ENCODE measurements around the gene LAMB1. TPM values are rescaled to one million over a fixed set of nuclear protein-coding genes. Genes with fewer than 3 reads are reported as not detected.
"Not testable (repeated sequence)": the region's sequence is repeated elsewhere in the genome, so short reads cannot be mapped to it uniquely, and the experiment has no call there.

The LAMB1 gene
- total RNA-seq, 2 donors from 2014 or later = 0.10 TPM; not detected in 1

DNA sequence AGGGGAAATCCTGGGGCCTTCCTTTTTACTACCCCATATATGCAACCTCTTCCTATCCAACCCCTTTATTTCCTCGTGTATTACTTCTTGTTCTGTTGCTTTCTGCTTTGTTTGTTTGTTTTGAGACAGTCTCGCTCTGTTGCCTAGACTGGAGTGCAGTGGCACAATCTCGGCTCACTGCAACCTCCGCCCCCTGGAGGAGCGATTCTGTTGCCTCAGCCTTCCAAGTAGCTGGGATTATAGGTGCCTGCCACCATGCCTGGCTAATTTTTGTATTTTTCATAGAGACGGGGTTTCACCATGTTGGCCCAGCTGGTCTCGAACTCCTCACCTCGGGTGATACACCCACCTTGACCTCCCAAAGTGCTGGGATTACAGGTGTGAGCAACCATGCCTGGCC is 30.3 kb upstream of the LAMB1 start:
- H3K9me3 Mint-ChIP-seq; DNase-seq; ATAC-seq (replicated peaks in 1 of 2); H3K4me3 Mint-ChIP-seq; H3K36me3 Mint-ChIP-seq (ENCODE audit: insufficient read depth in 2 of 2); H3K4me1 Mint-ChIP-seq (ENCODE audit: low read depth); H3K27ac Mint-ChIP-seq: not testable (repeated sequence)
- H3K27me3 Mint-ChIP-seq (ENCODE audit: low read depth) = peaks cover 10% of the 10 kb centered on the region

DNA sequence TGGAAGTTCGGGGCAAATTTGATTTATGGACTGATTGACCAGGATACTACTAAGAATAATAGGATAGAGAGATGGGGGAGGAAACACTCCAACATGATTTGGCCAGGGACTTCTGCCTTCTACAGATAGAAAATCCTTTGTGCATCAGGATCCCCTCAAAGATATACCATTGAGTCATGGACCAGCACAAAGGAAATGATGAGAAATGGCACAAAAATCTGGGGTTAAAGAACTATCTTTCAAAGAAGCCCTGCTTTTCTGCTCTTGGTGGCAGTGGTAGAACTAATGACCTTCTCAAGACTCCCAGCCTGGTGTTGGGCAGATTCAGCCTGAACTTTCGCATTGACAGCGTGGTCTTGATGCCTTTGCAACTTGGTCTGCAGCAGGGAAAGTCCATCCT is 27.6 kb upstream of the LAMB1 start:
- DNase-seq (no peak), ATAC-seq (replicated peaks in 1 of 2) (no peak)
- H3K4me3 Mint-ChIP-seq = no peak overlapping the region
- no peaks in the 10 kb centered on the region for H3K36me3 Mint-ChIP-seq (ENCODE audit: insufficient read depth in 2 of 2)
- no peaks in the 10 kb centered on the region for H3K4me1 Mint-ChIP-seq (ENCODE audit: low read depth)
- H3K27ac Mint-ChIP-seq = no peak overlapping the region
- H3K27me3 Mint-ChIP-seq (ENCODE audit: low read depth) = peaks cover 10% of the 10 kb centered on the region
- no peaks in the 10 kb centered on the region for H3K9me3 Mint-ChIP-seq

DNA sequence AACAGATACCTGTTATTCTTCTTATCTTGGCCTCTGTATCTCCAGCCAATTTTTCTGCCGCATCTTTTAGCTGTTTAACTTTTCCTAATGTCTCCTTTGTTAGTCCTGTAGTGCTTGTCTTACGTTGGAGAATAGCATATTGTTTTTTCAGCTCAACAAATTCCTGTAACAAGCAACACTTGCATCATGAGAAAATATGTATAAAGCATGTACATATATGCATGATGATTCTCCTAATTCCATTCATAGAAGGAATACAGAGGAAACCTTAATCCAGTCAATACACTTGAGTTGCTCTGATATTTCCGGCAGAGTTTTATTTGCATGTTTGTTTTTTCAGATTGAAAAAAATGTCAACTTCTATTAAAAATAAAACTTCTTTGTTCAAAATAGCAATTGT is 26.1 kb upstream of the LAMB1 start:
- ATAC-seq (replicated peaks in 1 of 2) = no peak
- no peaks in the 10 kb centered on the region for H3K4me1 Mint-ChIP-seq (ENCODE audit: low read depth)
- no peak overlapping the region for H3K4me3 Mint-ChIP-seq
- peaks cover 19% of the 10 kb centered on the region for H3K27me3 Mint-ChIP-seq (ENCODE audit: low read depth)
- no peaks in the 10 kb centered on the region for H3K36me3 Mint-ChIP-seq (ENCODE audit: insufficient read depth in 2 of 2)
- DNase-seq = no peak
- no peak overlapping the region for H3K27ac Mint-ChIP-seq
- no peaks in the 10 kb centered on the region for H3K9me3 Mint-ChIP-seq

DNA sequence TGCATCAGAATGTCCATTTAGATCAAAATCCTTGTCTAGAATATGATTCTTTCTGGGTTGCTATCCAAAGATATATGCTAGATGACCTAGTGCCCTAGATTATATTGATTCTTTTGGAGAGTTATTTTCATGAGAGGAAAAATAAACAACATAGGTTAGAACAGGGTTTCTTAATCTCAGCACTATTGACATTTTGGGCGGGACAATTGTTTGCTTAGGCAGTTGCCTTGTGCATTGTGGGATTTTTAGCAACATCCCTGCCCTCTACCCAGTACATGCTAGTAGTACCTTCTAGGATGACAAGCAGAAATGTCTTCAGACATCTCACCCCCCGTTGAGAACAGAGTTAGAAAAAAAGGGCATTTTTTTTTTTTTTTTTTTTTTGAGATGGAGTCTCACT is 25.1 kb upstream of the LAMB1 start:
- Mint-ChIP-seq H3K9me3 (no peaks in the 10 kb centered on the region), H3K36me3 (ENCODE audit: insufficient read depth in 2 of 2) (no peaks in the 10 kb centered on the region), H3K27ac (no peak overlapping the region), H3K27me3 (ENCODE audit: low read depth) (peaks cover 24% of the 10 kb centered on the region), H3K4me3 (no peak overlapping the region), H3K4me1 (ENCODE audit: low read depth) (no peaks in the 10 kb centered on the region)
- no peak for ATAC-seq (replicated peaks in 1 of 2)
- DNase-seq = no peak

DNA sequence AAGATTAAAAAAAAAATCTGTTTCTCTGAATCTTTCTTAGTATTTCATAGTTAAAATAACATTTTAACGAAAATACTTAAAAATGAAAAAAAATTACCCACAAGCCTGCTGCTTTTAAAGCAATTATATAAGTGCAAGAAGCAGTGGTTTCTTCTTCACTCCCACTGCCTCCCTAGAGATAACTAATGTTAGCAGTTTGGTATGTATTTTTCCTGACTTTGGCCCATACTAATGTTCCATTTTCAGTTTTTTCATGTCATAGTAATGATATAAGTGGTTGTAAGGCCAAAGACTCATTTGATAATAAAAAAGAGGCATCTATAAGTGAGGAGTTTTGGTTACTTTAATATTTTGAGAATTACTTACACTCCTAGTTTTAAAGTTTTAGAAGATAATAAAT is 24.3 kb upstream of the LAMB1 start:
- no peak overlapping the region for H3K4me3 Mint-ChIP-seq
- H3K27me3 Mint-ChIP-seq (ENCODE audit: low read depth) = peaks cover 29% of the 10 kb centered on the region
- no peaks in the 10 kb centered on the region for H3K36me3 Mint-ChIP-seq (ENCODE audit: insufficient read depth in 2 of 2)
- no peak overlapping the region for H3K27ac Mint-ChIP-seq
- H3K9me3 Mint-ChIP-seq = no peaks in the 10 kb centered on the region
- no peak for ATAC-seq (replicated peaks in 1 of 2)
- no peaks in the 10 kb centered on the region for H3K4me1 Mint-ChIP-seq (ENCODE audit: low read depth)
- DNase-seq = no peak

DNA sequence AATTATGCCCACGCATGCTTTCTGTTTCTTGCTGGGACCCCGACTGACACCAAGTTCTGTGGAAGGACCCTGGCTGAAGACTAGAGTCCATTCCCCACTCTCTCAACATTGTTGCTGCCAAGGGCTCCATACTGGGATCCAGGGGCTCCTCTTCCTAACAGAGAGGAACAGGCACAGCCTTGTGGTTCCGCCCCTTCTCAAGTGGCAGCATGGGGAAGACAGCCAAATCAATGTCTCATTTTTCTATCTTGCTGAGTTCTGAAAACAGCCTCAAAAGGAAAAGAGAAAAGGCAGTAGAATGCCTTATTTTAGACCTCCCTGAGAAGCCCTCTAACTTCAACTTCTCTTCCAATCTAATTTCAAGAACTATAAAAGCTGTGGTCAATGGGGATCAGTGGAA is 23.7 kb upstream of the LAMB1 start:
- no peaks in the 10 kb centered on the region for H3K36me3 Mint-ChIP-seq (ENCODE audit: insufficient read depth in 2 of 2)
- DNase-seq (no peak), ATAC-seq (replicated peaks in 1 of 2) (no peak)
- no peaks in the 10 kb centered on the region for H3K4me1 Mint-ChIP-seq (ENCODE audit: low read depth)
- peaks cover 29% of the 10 kb centered on the region for H3K27me3 Mint-ChIP-seq (ENCODE audit: low read depth)
- H3K4me3 Mint-ChIP-seq = no peak overlapping the region
- H3K9me3 Mint-ChIP-seq = no peaks in the 10 kb centered on the region
- H3K27ac Mint-ChIP-seq = no peak overlapping the region

DNA sequence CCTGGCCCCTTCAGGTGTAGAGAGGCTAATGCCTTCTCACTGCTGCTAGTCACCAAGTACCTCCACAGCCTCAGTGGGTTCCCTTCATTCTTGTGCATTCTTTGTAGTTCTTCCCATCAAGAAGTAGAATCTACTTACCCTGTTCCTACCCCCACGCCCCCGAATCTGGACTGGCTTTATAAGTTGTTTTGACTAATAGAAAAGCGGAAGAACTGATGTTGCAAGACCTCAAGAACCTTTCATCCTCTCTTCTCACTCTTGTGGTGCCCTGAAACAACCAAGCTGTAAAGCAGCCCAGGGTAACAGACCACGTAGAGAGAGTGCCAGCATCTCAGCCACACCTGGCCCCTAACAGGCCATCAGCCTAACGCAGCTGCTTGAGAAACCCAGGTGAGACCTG is 23.2 kb upstream of the LAMB1 start:
- Mint-ChIP-seq H3K36me3 (ENCODE audit: insufficient read depth in 2 of 2) (no peaks in the 10 kb centered on the region), H3K27ac (no peak overlapping the region), H3K4me1 (ENCODE audit: low read depth) (no peaks in the 10 kb centered on the region), H3K27me3 (ENCODE audit: low read depth) (peaks cover 29% of the 10 kb centered on the region), H3K4me3 (no peak overlapping the region), H3K9me3 (no peaks in the 10 kb centered on the region)
- ATAC-seq (replicated peaks in 1 of 2) = no peak
- DNase-seq = no peak

DNA sequence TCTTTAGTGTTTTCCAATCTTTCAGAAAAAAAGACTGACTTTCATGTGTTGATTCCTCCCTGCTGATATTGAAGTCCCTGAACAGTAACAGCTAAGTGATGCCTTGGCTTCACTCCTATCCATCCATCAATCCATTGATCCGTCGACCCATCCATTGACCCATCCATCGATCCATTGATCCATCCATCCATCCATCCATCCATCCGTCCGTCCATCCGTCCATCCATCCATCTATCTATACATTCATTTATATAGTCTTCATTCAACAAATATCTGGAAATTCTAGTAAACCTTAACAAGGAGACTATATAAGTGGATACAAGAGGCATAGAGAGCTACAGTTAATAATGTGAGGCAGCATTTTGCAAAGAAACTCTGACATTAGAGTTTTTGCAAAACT is 21.6 kb upstream of the LAMB1 start:
- peaks cover 32% of the 10 kb centered on the region for H3K27me3 Mint-ChIP-seq (ENCODE audit: low read depth)
- H3K4me1 Mint-ChIP-seq (ENCODE audit: low read depth) = no peaks in the 10 kb centered on the region
- H3K9me3 Mint-ChIP-seq = no peaks in the 10 kb centered on the region
- DNase-seq (no peak), ATAC-seq (replicated peaks in 1 of 2) (no peak)
- no peaks in the 10 kb centered on the region for H3K36me3 Mint-ChIP-seq (ENCODE audit: insufficient read depth in 2 of 2)
- H3K27ac Mint-ChIP-seq = no peak overlapping the region
- H3K4me3 Mint-ChIP-seq = no peak overlapping the region

DNA sequence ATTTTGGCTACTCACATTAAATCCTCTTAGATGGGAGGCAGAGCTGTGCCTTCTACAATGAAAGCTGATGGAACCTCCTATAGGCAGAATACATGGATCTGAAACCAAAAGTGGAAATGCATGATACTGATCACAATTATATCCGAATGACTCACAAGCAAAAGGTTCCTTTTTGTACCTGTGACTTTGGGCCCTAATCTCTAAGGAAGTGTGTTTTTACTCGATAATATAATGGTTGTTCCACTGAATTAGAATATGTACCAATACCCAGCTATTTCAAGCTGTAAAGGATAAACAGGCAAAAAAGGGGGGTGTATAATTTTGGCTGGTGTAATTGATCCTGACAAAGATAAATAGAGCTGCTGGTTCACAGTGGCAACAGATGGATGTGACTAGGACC is 17.6 kb upstream of the LAMB1 start:
- Mint-ChIP-seq H3K27me3 (ENCODE audit: low read depth) (peaks cover 40% of the 10 kb centered on the region), H3K4me3 (no peak overlapping the region), H3K36me3 (ENCODE audit: insufficient read depth in 2 of 2) (no peaks in the 10 kb centered on the region), H3K4me1 (ENCODE audit: low read depth) (peaks cover 7% of the 10 kb centered on the region), H3K27ac (no peak overlapping the region), H3K9me3 (no peaks in the 10 kb centered on the region)
- ATAC-seq (replicated peaks in 1 of 2) (no peak), DNase-seq (no peak)

DNA sequence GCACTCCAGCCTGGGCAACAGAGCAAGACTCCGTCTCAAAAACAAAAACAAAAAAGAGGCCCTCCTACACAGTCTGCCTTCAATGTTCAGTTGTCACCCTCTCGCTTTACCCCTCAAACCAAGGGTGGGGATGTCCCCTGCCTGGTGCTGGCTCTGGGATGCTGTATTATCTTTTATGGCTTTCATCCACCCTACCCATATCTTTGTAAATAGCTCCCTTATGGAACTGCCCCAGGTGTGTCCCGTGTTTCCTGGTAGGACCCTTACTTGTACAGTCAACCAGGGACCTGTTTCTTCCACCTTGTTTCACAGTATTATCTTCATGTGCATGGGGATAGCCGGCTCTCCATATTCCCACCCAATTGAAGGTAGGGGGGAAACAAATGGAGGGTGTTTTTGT is 15.7 kb upstream of the LAMB1 start:
- peaks cover 7% of the 10 kb centered on the region for H3K4me1 Mint-ChIP-seq (ENCODE audit: low read depth)
- DNase-seq (no peak), ATAC-seq (replicated peaks in 1 of 2) (no peak)
- no peaks in the 10 kb centered on the region for H3K9me3 Mint-ChIP-seq
- peaks cover 28% of the 10 kb centered on the region for H3K27me3 Mint-ChIP-seq (ENCODE audit: low read depth)
- no peak overlapping the region for H3K4me3 Mint-ChIP-seq
- H3K36me3 Mint-ChIP-seq (ENCODE audit: insufficient read depth in 2 of 2) = no peaks in the 10 kb centered on the region
- no peak overlapping the region for H3K27ac Mint-ChIP-seq

DNA sequence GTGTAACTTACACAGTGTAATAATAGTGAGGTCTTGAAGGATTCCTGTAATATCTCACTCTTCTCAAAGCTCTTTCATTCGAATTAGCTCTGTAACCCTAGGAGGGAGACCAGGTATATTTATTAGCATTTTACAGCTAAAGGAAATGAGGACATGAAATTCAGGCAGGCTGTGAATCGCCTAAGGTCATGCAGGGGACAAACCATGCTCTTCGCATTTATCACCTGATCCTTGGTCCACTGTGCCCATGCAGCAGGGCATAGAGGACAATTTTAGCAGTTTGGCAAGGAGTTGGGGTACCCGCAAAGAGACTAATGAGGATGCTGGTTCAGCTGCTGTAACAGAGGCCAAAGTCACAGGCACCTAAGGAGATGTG is 14.8 kb upstream of the LAMB1 start:
- H3K27ac Mint-ChIP-seq = no peak overlapping the region
- peaks cover 7% of the 10 kb centered on the region for H3K4me1 Mint-ChIP-seq (ENCODE audit: low read depth)
- H3K27me3 Mint-ChIP-seq (ENCODE audit: low read depth) = peaks cover 26% of the 10 kb centered on the region
- no peak overlapping the region for H3K4me3 Mint-ChIP-seq
- no peaks in the 10 kb centered on the region for H3K9me3 Mint-ChIP-seq
- H3K36me3 Mint-ChIP-seq (ENCODE audit: insufficient read depth in 2 of 2) = no peaks in the 10 kb centered on the region
- ATAC-seq (replicated peaks in 1 of 2) (no peak), DNase-seq (no peak)

DNA sequence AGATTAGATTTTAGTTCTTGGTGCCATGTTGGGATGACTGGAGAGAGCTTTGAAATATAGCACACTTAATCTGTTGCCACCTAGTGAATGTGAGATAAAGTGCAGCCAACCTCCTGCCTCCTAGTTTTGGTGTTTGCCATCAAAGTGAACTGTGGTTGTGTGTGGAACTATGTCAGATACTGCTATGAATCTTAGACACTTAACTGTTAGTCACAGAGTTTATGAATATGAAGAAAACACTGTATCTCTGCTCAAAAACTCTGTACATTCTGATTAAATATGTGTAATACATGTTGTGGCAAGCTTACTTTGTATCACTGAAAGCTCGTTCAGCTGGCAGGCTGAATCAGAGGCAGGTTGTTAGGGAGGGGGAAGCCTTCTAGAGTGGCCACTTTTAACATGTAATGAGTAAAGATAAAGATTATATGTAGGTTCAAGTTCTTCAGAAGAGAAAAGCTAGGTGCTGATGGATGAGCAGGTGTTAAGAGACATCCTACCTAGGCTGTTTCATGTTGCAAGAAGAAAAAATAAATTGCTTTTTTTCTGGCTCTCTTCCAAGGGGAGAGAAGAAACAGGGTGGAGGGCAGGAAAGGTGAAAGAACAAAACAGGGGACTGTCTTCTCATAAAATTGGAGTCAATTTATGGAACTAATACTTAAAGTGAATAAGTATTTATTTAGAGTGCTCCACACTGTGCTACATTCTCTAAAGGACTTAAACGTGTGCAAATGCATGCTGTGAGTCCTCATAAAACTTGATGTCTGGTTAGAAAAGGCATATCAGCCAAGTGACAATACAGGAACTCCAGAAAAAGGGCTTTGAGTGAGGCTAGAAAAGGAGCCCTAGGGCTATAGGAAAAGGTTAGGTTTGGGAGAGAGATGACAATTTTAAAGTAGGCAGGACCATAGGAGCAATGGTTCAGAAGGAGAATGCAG is 14.1 kb upstream of the LAMB1 start:
- peaks cover 29% of the 10 kb centered on the region for H3K27me3 Mint-ChIP-seq (ENCODE audit: low read depth)
- ATAC-seq (replicated peaks in 1 of 2) (peak; percentile 93 to 94), DNase-seq (peak; percentile 15 to 20)
- H3K27ac Mint-ChIP-seq = no peak overlapping the region
- H3K4me3 Mint-ChIP-seq = no peak overlapping the region
- no peaks in the 10 kb centered on the region for H3K9me3 Mint-ChIP-seq
- H3K36me3 Mint-ChIP-seq (ENCODE audit: insufficient read depth in 2 of 2) = no peaks in the 10 kb centered on the region
- peaks cover 7% of the 10 kb centered on the region for H3K4me1 Mint-ChIP-seq (ENCODE audit: low read depth)

DNA sequence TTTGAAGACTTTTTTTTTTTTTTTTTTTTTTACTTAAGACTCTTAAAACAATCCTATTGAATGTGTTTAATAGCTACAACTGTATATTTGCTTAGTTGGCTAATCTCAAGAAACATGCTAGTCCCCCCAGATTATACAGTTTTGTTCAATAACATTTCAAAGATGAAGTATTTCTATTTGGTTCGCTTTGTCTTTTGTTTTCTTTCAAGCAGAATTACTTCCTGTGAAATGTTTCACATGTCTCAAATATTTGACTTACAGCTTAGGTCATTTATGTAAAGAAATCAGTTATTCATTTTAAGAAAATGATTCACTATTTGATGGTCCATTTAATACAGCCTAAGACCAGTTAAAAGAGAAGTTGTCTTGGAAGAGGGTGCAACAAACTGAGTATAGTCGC is 12.8 kb upstream of the LAMB1 start:
- Mint-ChIP-seq H3K27me3 (ENCODE audit: low read depth) (peaks cover 29% of the 10 kb centered on the region), H3K4me3 (no peak overlapping the region), H3K27ac (no peak overlapping the region), H3K4me1 (ENCODE audit: low read depth) (peaks cover 7% of the 10 kb centered on the region), H3K36me3 (ENCODE audit: insufficient read depth in 2 of 2) (no peaks in the 10 kb centered on the region), H3K9me3 (no peaks in the 10 kb centered on the region)
- ATAC-seq (replicated peaks in 1 of 2) = no peak
- no peak for DNase-seq

Data from activated T-cell treated with anti-CD3 and anti-CD28 coated beads, Interleukin-2, amount 50 U/mL, for 72 hours (primary cell).